ENCODE results near the gene MARK3.
"Not testable (repeated sequence)": the region's sequence is repeated elsewhere in the genome, so short reads cannot be mapped to it uniquely, and the experiment has no call there.

The MARK3 gene

GRCh38 chr14:103492156-103492925, 107.1 kb downstream of the MARK3 start:
- no peak for DNase-seq

GRCh38 chr14:103495854-103496253, 110.6 kb downstream of the MARK3 start:
- no peak for DNase-seq

GRCh38 chr14:103496776-103497175, 111.6 kb downstream of the MARK3 start:
- no peak for DNase-seq

GRCh38 chr14:103499709-103500108, 114.5 kb downstream of the MARK3 start:
- no peak for DNase-seq

- peak; percentile 66 for DNase-seq
Observed at GRCh38 chr14:103500148-103500990, 115.2 kb downstream of the MARK3 start.

- DNase-seq, result no peak
Observed at GRCh38 chr14:103501041-103501870, 116.0 kb downstream of the MARK3 start.

- no peak for DNase-seq
Observed at GRCh38 chr14:103501921-103502669, 116.9 kb downstream of the MARK3 start.

- DNase-seq, result no peak
Observed at GRCh38 chr14:103502877-103503276, 117.7 kb downstream of the MARK3 start.

- no peak for DNase-seq
Observed at GRCh38 chr14:103503296-103503695, 118.1 kb downstream of the MARK3 start.

- no peak for DNase-seq
Observed at GRCh38 chr14:103504991-103505565, 119.9 kb downstream of the MARK3 start.

GRCh38 chr14:103507751-103508150, 122.5 kb downstream of the MARK3 start:
- DNase-seq, result no peak

GRCh38 chr14:103508521-103509329, 123.5 kb downstream of the MARK3 start:
- no peak for DNase-seq

- no peak for DNase-seq
Observed at GRCh38 chr14:103509864-103510723, 124.9 kb downstream of the MARK3 start.

- DNase-seq, result no peak
Observed at GRCh38 chr14:103510724-103511693, 125.8 kb downstream of the MARK3 start.

GRCh38 chr14:103512180-103512579, 127.0 kb downstream of the MARK3 start:
- DNase-seq, result not testable (repeated sequence)

GRCh38 chr14:103512701-103513611, 127.7 kb downstream of the MARK3 start:
- DNase-seq, result no peak

GRCh38 chr14:103514596-103515421, 129.6 kb downstream of the MARK3 start:
- DNase-seq, result no peak
